GM23248 (cell line): ENCODE results near the gene ACSF3.

Source experiments
- EZH2 ChIP-seq: fragments of 200-600 bp; sonication (generic); IDR thresholded peaks from 2 replicates; pipeline ENCODE4 v1.6.1; 2018; ENCODE audit warnings: antibody characterized with exemption, mild to moderate bottlenecking; ENCODE audit not compliant: insufficient read depth, poor library complexity, severe bottlenecking
- EZH2phosphoT487 ChIP-seq: fragments of 200-600 bp; sonication (generic); IDR thresholded peaks from 2 replicates; pipeline ENCODE4 v1.6.1; 2018; ENCODE audit warnings: antibody characterized with exemption, moderate library complexity, mild to moderate bottlenecking, low read depth; ENCODE audit not compliant: insufficient read depth

- TF ChIP-seq EZH2 = no peak
- no peak for TF ChIP-seq EZH2phosphoT487
Observed at GRCh38 chr16:89174877-89175276, 81.2 kb downstream of the ACSF3 start.
